B cell (primary cell): ENCODE measurements around the gene ASTL. TPM values are rescaled to one million over a fixed set of nuclear protein-coding genes. Genes with fewer than 3 reads are reported as not detected.

Experiments used
- ATAC-seq: fragments of 200-7000 bp; cut with Tn5 transposase; one replicate; pipeline ENCODE4 v1.10.0; 2021; ENCODE audit warnings: low read depth, mild to moderate bottlenecking, moderate number of reproducible peaks, moderate library complexity
- CTCF ChIA-PET: fragments of 350-600 bp; sonication (Branson Sonifier 250); formaldehyde crosslinking; loops from one replicate; lab custom pipeline; 2021; ENCODE audit warnings: antibody characterized with exemption, inconsistent platforms; lab: Charles Lee
- POLR2A ChIA-PET: fragments of 350-600 bp; sonication (Branson Sonifier 250); formaldehyde crosslinking; loops from one replicate; lab custom pipeline; 2021; ENCODE audit warnings: antibody characterized with exemption; lab: Charles Lee
- DNase-seq: peaks from one replicate; pipeline ENCODE4 v3.0.0; 2013
- H2AFZ ChIP-seq: 2 replicates; pipeline ENCODE4 v1.6.1; 2012; ENCODE audit warnings: mild to moderate bottlenecking, low read depth, low read length; ENCODE audit not compliant: insufficient read depth, poor library complexity, severe bottlenecking
- H3K27ac ChIP-seq, 2 donors: 1 replicate in 1 of 2; 2 replicates in 1 of 2; pipeline ENCODE4 v1.5.1; 2012 to 2013; ENCODE audit warnings: low read length in 2 of 2, mild to moderate bottlenecking in 2 of 2, moderate library complexity in 1 of 2
- H3K27me3 ChIP-seq, 4 experiments: fragments of 200-600 bp in 1 of 4; sonication (generic) in 1 of 4; replicated peaks in 1 of 4; 1 replicate in 2 of 4; 2 replicates in 2 of 4; pipeline versions ENCODE4 v1.6.1 to v1.7.0; 2013 to 2016; ENCODE audit warnings: low read length in 3 of 4, mild to moderate bottlenecking in 2 of 4, mixed read lengths in 1 of 4, moderate library complexity in 1 of 4; ENCODE audit not compliant: insufficient read depth in 4 of 4, control insufficient read depth in 3 of 4; ENCODE audit errors: control extremely low read depth in 1 of 4
- H3K36me3 ChIP-seq, 2 experiments: replicated peaks in 1 of 2; 1 replicate in 1 of 2; 2 replicates in 1 of 2; pipeline versions ENCODE4 v1.6.1 to v1.7.1; 2013; ENCODE audit warnings: low read length in 1 of 2; ENCODE audit not compliant: insufficient read depth in 2 of 2, control insufficient read depth in 1 of 2; ENCODE audit errors: control extremely low read depth in 1 of 2, extremely low read depth in 1 of 2
- H3K4me1 ChIP-seq, 2 donors: fragments of 200-600 bp in 1 of 2; sonication (generic) in 1 of 2; 1 replicate in 1 of 2; 2 replicates in 1 of 2; pipeline versions ENCODE4 v1.5.1 to v1.6.1; 2013 to 2017; ENCODE audit warnings: low read length in 2 of 2; ENCODE audit not compliant: control insufficient read depth in 2 of 2, insufficient read depth in 2 of 2
- H3K4me2 ChIP-seq: replicated peaks from 2 replicates; pipeline ENCODE3; 2012; ENCODE audit warnings: mild to moderate bottlenecking, low read depth, low read length; ENCODE audit not compliant: poor library complexity, severe bottlenecking
- H3K4me3 ChIP-seq, 5 experiments: fragments of 200-600 bp in 1 of 5; sonication (generic) in 1 of 5; 1 replicate in 3 of 5; 2 replicates in 2 of 5; pipeline versions ENCODE4 v1.5.1 to v1.7.0; 2011 to 2016; ENCODE audit warnings: low read length in 4 of 5, mild to moderate bottlenecking in 4 of 5, low read depth in 2 of 5, control low read depth in 1 of 5, moderate library complexity in 1 of 5; ENCODE audit not compliant: insufficient read depth in 1 of 5; ENCODE audit errors: control extremely low read depth in 1 of 5, extremely low read depth in 1 of 5
- H3K79me2 ChIP-seq: fragments of 200-600 bp; sonication (generic); one replicate; pipeline ENCODE4 v1.6.0; 2016; ENCODE audit warnings: low read length; ENCODE audit not compliant: control insufficient read depth, insufficient read depth
- H3K9ac ChIP-seq: fragments of 200-600 bp; sonication (generic); 2 replicates; pipeline ENCODE4 v1.6.1; 2017; ENCODE audit warnings: mild to moderate bottlenecking, low read length, moderate library complexity
- H3K9me3 ChIP-seq, 3 donors: one replicate each; pipeline versions ENCODE4 v1.6.1 to v1.7.1; 2013; ENCODE audit warnings: low read length in 2 of 3; ENCODE audit not compliant: control insufficient read depth in 2 of 3, insufficient read depth in 1 of 3; ENCODE audit errors: control extremely low read depth in 1 of 3
- H4K20me1 ChIP-seq: 2 replicates; pipeline ENCODE4 v1.6.0; 2012; ENCODE audit warnings: mild to moderate bottlenecking, low read length; ENCODE audit not compliant: insufficient read depth, control insufficient read depth, poor library complexity, severe bottlenecking
- H3K27ac Mint-ChIP-seq: one replicate; pipeline ENCODE4 v1.8.0; 2021; ENCODE audit warnings: mixed read lengths
- H3K27me3 Mint-ChIP-seq: one replicate; pipeline ENCODE4 v1.8.0; 2021; ENCODE audit warnings: mixed read lengths
- H3K4me1 Mint-ChIP-seq: one replicate; pipeline ENCODE4 v1.8.0; 2021; ENCODE audit warnings: mixed read lengths
- H3K4me3 Mint-ChIP-seq: one replicate; pipeline ENCODE4 v1.8.0; 2021; ENCODE audit warnings: mixed read lengths
- H3K9me3 Mint-ChIP-seq: one replicate; pipeline ENCODE4 v1.8.0; 2022; ENCODE audit warnings: mixed read lengths; ENCODE audit not compliant: insufficient read depth
- EZH2 ChIP-seq: IDR thresholded peaks from 2 replicates; pipeline ENCODE4 v1.6.1; 2012; ENCODE audit warnings: borderline replicate concordance, low read depth, mild to moderate bottlenecking, moderate library complexity, low read length; ENCODE audit not compliant: insufficient read depth, poor library complexity, severe bottlenecking
- WGBS: methylation state at CpG from one replicate; pipeline ENCODE4 v1.1.5; 2013; ENCODE audit warnings: missing lambda C conversion rate; ENCODE audit not compliant: insufficient coverage; 5-methylcytosine and 5-hydroxymethylcytosine counted together
- intact Hi-C: fragments of 100-400 bp; cut with micrococcal nuclease; formaldehyde crosslinking; loops from one replicate; pipeline ENCODE4 v1.10.0; 2022
- polyA plus RNA-seq: library from polyadenylated mRNA; depleted of rRNA; stranded (reverse); fragments of >200 nt; gene quantifications from 2 replicates; pipeline ENCODE4 v1.2.3, GENCODE V29; 2012
- total RNA-seq, 2 donors: library from RNA; stranded (reverse); fragments of 120-200 nt in 1 of 2; gene quantifications; 1 replicate in 1 of 2; 2 replicates in 1 of 2; pipeline versions ENCODE4 v1.2.3 to v1.2.4, GENCODE V29; 2013 to 2022
- TF ChIP-seq, protein P1 (sequence below): fragments of 200-600 bp; IDR thresholded peaks from one replicate; pipeline ENCODE4 v1.8.0; 2022; ENCODE audit warnings: antibody characterized with exemption, mild to moderate bottlenecking

Gene ASTL
- total and polyA plus RNA-seq, 2 donors (not counting 1 experiment from before 2014, with no cell fraction given), result 0.15 to 0.59 TPM

GRCh38 chr2:96152304-96153161 is 14.2 kb upstream of the ASTL start:
- no peak overlapping the region for H3K4me2 ChIP-seq
- no peaks in the 10 kb centered on the region for H3K27me3 ChIP-seq
- no peak overlapping the region for H3K4me3 ChIP-seq
- H4K20me1 ChIP-seq, result no peaks in the 10 kb centered on the region
- DNase-seq, result peak; percentile 11
- no peak for TF ChIP-seq EZH2
- TF ChIP-seq, protein P1, sequence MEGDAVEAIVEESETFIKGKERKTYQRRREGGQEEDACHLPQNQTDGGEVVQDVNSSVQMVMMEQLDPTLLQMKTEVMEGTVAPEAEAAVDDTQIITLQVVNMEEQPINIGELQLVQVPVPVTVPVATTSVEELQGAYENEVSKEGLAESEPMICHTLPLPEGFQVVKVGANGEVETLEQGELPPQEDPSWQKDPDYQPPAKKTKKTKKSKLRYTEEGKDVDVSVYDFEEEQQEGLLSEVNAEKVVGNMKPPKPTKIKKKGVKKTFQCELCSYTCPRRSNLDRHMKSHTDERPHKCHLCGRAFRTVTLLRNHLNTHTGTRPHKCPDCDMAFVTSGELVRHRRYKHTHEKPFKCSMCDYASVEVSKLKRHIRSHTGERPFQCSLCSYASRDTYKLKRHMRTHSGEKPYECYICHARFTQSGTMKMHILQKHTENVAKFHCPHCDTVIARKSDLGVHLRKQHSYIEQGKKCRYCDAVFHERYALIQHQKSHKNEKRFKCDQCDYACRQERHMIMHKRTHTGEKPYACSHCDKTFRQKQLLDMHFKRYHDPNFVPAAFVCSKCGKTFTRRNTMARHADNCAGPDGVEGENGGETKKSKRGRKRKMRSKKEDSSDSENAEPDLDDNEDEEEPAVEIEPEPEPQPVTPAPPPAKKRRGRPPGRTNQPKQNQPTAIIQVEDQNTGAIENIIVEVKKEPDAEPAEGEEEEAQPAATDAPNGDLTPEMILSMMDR, result no peak
- H3K9me3 ChIP-seq, result no peaks in the 10 kb centered on the region
- Mint-ChIP-seq H3K27me3 (no peaks in the 10 kb centered on the region), H3K27ac (peak overlapping the region; percentile 68), H3K4me3 (no peak overlapping the region), H3K9me3 (no peaks in the 10 kb centered on the region), H3K4me1 (peaks cover 69% of the 10 kb centered on the region)
- no peaks in the 10 kb centered on the region for H3K36me3 ChIP-seq
- 84% methylated on average over 10 of the region's 13 CpGs for WGBS
- POLR2A ChIA-PET, result interaction anchor here (0.6 to 0.9 kb wide), 2 partner anchors 55 to 161 kb away, joined by 3 to 5 read pairs; no protein-coding TSS in a partner anchor
- intact Hi-C loops, result no loop called here
- no peak for ATAC-seq
- H3K9ac ChIP-seq, result no peak overlapping the region
- no peak overlapping the region for H3K27ac ChIP-seq
- no peak overlapping the region for H2AFZ ChIP-seq
- H3K79me2 ChIP-seq, result no peaks in the 10 kb centered on the region
- CTCF ChIA-PET, result interaction anchor here (1.6 to 23.6 kb wide), 3 partner anchors 10 to 18 kb away, joined by 6 to 1065 read pairs (median 29); partner anchors contain the start of gene ASTL
- peaks cover 44 to 54% of the 10 kb centered on the region in 2 donors for H3K4me1 ChIP-seq
